HG03103 (cell line): ENCODE data around the gene FGA.
"Not testable (repeated sequence)": the region's sequence is repeated elsewhere in the genome, so short reads cannot be mapped to it uniquely, and the experiment has no call there.

Source experiments
- ATAC-seq: cut with Tn5 transposase; IDR thresholded peaks from one replicate; pipeline ENCODE4 v1.9.1; 2021; ENCODE audit warnings: low read depth; ENCODE audit not compliant: unreplicated experiment

Gene FGA

GRCh38 chr4:154608361-154609252 lies 18.1 kb upstream of the FGA start:
- ATAC-seq = no peak

GRCh38 chr4:154606728-154607723 lies 16.5 kb upstream of the FGA start:
- no peak for ATAC-seq

- ATAC-seq = no peak
Measured at GRCh38 chr4:154604696-154605200, 14.2 kb upstream of the FGA start.

- no peak for ATAC-seq
Measured at GRCh38 chr4:154603033-154603943, 12.7 kb upstream of the FGA start.

- ATAC-seq = no peak
Measured at GRCh38 chr4:154602404-154603020, 12.0 kb upstream of the FGA start.

- ATAC-seq = no peak
Measured at GRCh38 chr4:154597798-154598774, 7.5 kb upstream of the FGA start.

- ATAC-seq = not testable (repeated sequence)
Measured at GRCh38 chr4:154597281-154597680, 6.7 kb upstream of the FGA start.

GRCh38 chr4:154595807-154596206 lies 5.3 kb upstream of the FGA start:
- ATAC-seq = no peak

- not testable (repeated sequence) for ATAC-seq
Measured at GRCh38 chr4:154594343-154594742, 3.8 kb upstream of the FGA start.

GRCh38 chr4:154593868-154594267 lies 3.3 kb upstream of the FGA start:
- no peak for ATAC-seq

GRCh38 chr4:154591890-154592289 lies 1.3 kb upstream of the FGA start:
- ATAC-seq = no peak

GRCh38 chr4:154589296-154590197 lies 995 bp downstream of the FGA start:
- ATAC-seq = no peak

GRCh38 chr4:154588198-154588597 lies 2.3 kb downstream of the FGA start:
- no peak for ATAC-seq

GRCh38 chr4:154586296-154587033 lies 4.1 kb downstream of the FGA start:
- ATAC-seq = no peak

GRCh38 chr4:154585369-154586018 lies 5.0 kb downstream of the FGA start:
- ATAC-seq = no peak

GRCh38 chr4:154584259-154584658 lies 6.3 kb downstream of the FGA start:
- no peak for ATAC-seq
